COLO829 (cell line): ENCODE measurements around the gene OLFML2A.

Source experiments
- DNase-seq: peaks from one replicate; pipeline ENCODE4 v3.0.0; 2012; ENCODE audit warnings: low spot score

OLFML2A gene

GRCh38 chr9:124778575-124779367 is 1.8 kb downstream of the OLFML2A start:
- DNase-seq, result no peak

- no peak for DNase-seq
Observed at GRCh38 chr9:124779368-124780059, 2.6 kb downstream of the OLFML2A start.

- no peak for DNase-seq
Observed at GRCh38 chr9:124780060-124780756, 3.3 kb downstream of the OLFML2A start.

- no peak for DNase-seq
Observed at GRCh38 chr9:124780757-124781151, 3.8 kb downstream of the OLFML2A start.

GRCh38 chr9:124781967-124782660 is 5.2 kb downstream of the OLFML2A start:
- DNase-seq, result no peak

GRCh38 chr9:124782661-124783574 is 6.0 kb downstream of the OLFML2A start:
- no peak for DNase-seq

- no peak for DNase-seq
Observed at GRCh38 chr9:124783830-124784229, 6.9 kb downstream of the OLFML2A start.

GRCh38 chr9:124784509-124784908 is 7.6 kb downstream of the OLFML2A start:
- no peak for DNase-seq

- no peak for DNase-seq
Observed at GRCh38 chr9:124786881-124787573, 10.1 kb downstream of the OLFML2A start.

- DNase-seq, result no peak
Observed at GRCh38 chr9:124788542-124789217, 11.7 kb downstream of the OLFML2A start.

GRCh38 chr9:124789531-124789930 is 12.6 kb downstream of the OLFML2A start:
- no peak for DNase-seq

GRCh38 chr9:124790301-124790700 is 13.4 kb downstream of the OLFML2A start:
- no peak for DNase-seq

- DNase-seq, result no peak
Observed at GRCh38 chr9:124790801-124791505, 14.0 kb downstream of the OLFML2A start.

- no peak for DNase-seq
Observed at GRCh38 chr9:124792257-124793014, 15.5 kb downstream of the OLFML2A start.

GRCh38 chr9:124793015-124793541 is 16.1 kb downstream of the OLFML2A start:
- no peak for DNase-seq

GRCh38 chr9:124794902-124795491 is 18.1 kb downstream of the OLFML2A start:
- DNase-seq, result no peak

- no peak for DNase-seq
Observed at GRCh38 chr9:124795881-124796431, 19.0 kb downstream of the OLFML2A start.
